ENCODE results near the gene ATP11B. TPM values are rescaled to one million over a fixed set of nuclear protein-coding genes. Genes with fewer than 3 reads are reported as not detected.

ATP11B gene
- total and polyA plus RNA-seq, 10 of the 15 experiments (the other 5 are each of a cell fraction or from before 2014, with no cell fraction given), result 10.3 to 66.9 (median 36.7) TPM

GRCh38 chr3:182768413-182768812 is 24.9 kb upstream of the ATP11B start:
- BruUV-seq (replicated peaks), result no TSS peak
- DNase-seq (ENCODE audit: low read depth, low spot score) (no peak), ATAC-seq (no peak), FAIRE-seq (no peak)
- TF ChIP-seq E2F8 (IDR thresholded peaks at IDR 0.05; ENCODE audit: low read depth, partially characterized antibody) (no peak), RUNX3 (IDR thresholded peaks at IDR 0.05; ENCODE audit: low read length) (no peak), ZBTB40 (IDR thresholded peaks at IDR 0.05; ENCODE audit: borderline replicate concordance) (no peak), ATF2 (IDR thresholded peaks at IDR 0.05; ENCODE audit: low read length) (no peak), TAF1 (IDR thresholded peaks at IDR 0.05; ENCODE audit: borderline replicate concordance, low read depth, low read length) (no peak), CREB1 (IDR thresholded peaks at IDR 0.05; ENCODE audit: low read depth) (no peak), EP300 (IDR thresholded peaks at IDR 0.05; ENCODE audit: borderline replicate concordance in 1 of 2, control insufficient read depth in 1 of 2, low read depth in 2 of 2, low read length in 2 of 2) (no peak), ESRRA (IDR thresholded peaks at IDR 0.05; ENCODE audit: low read length) (no peak), MTA2 (IDR thresholded peaks at IDR 0.05; ENCODE audit: low read depth) (no peak), DPF2 (IDR thresholded peaks at IDR 0.05) (no peak), SMAD1 (IDR thresholded peaks at IDR 0.05; ENCODE audit: low read depth, partially characterized antibody) (no peak), POU2F2 (IDR thresholded peaks at IDR 0.05; ENCODE audit: borderline replicate concordance, low read depth, low read length) (no peak), BCL11A (IDR thresholded peaks at IDR 0.05; ENCODE audit: low read depth, low read length) (no peak)
- Histone ChIP-seq H4K20me1 (ENCODE audit: control insufficient read depth, insufficient read depth) (no peaks in the 10 kb centered on the region), H3K79me2 (ENCODE audit: control insufficient read depth, insufficient read depth, low read length) (no peaks in the 10 kb centered on the region), H3K4me1 (ENCODE audit: control insufficient read depth, insufficient read depth, low read length) (no peaks in the 10 kb centered on the region), H3K9me3 (replicated peaks; ENCODE audit: control insufficient read depth, insufficient read depth, low read length) (no peaks in the 10 kb centered on the region), H2AFZ (ENCODE audit: control insufficient read depth, low read depth, low read length) (no peak overlapping the region), H3K4me2 (ENCODE audit: control insufficient read depth, insufficient read depth) (no peak overlapping the region), H3K27ac (ENCODE audit: control insufficient read depth, insufficient read depth) (no peak overlapping the region), H3K4me3 (no peak overlapping the region), H3K27me3 (replicated peaks in 1 of 2; ENCODE audit: control insufficient read depth in 2 of 2, insufficient read depth in 2 of 2, low read length in 1 of 2) (no peaks in the 10 kb centered on the region), H3K9ac (ENCODE audit: control insufficient read depth, insufficient read depth, low read length) (no peak overlapping the region), H3K36me3 (ENCODE audit: control insufficient read depth in 2 of 2, insufficient read depth in 2 of 2, low read length in 1 of 2) (no peaks in the 10 kb centered on the region)
- in situ Hi-C loops (cut with MboI), result no loop called here
- RAD21 ChIA-PET (ENCODE audit: unreplicated experiment), result interaction anchor here (0.7 kb wide), 1 partner anchor 10 kb away, joined by 3 read pairs; no protein-coding TSS in a partner anchor
- 0% methylated on average over 1 of the region's 1 CpG for WGBS (ENCODE audit: insufficient coverage, insufficient replicate concordance, low lambda C conversion rate, missing lambda C conversion rate)
- SMC1A ChIA-PET (ENCODE audit: uncharacterized antibody, unreplicated experiment), result no interaction called here
- intact Hi-C loops (cut with micrococcal nuclease; ENCODE audit: unreplicated experiment), result no loop called here
- POLR2A ChIA-PET, result no interaction called here
- CTCF ChIA-PET, result no interaction called here
